ENCODE measurements around the gene MFSD2A.
"Not testable (repeated sequence)": the region's sequence is repeated elsewhere in the genome, so short reads cannot be mapped to it uniquely, and the experiment has no call there.

Gene MFSD2A

GRCh38 chr1:39969048-39969447 is 14.1 kb downstream of the MFSD2A start:
- no peak for DNase-seq (ENCODE audit: low read depth, low spot score)

GRCh38 chr1:39969531-39970270 is 14.8 kb downstream of the MFSD2A start:
- DNase-seq (ENCODE audit: low read depth, low spot score), result no peak

GRCh38 chr1:39970274-39970673 is 15.3 kb downstream of the MFSD2A start:
- DNase-seq (ENCODE audit: low read depth, low spot score), result no peak

GRCh38 chr1:39971138-39971537 is 16.2 kb downstream of the MFSD2A start:
- no peak for DNase-seq (ENCODE audit: low read depth, low spot score)

GRCh38 chr1:39973503-39974135 is 18.7 kb downstream of the MFSD2A start:
- peak; percentile 82 for DNase-seq (ENCODE audit: low read depth, low spot score)

- DNase-seq (ENCODE audit: low read depth, low spot score), result peak; percentile 63
These were observed 21.8 kb downstream of the MFSD2A start for GRCh38 chr1:39976732-39977131.

- DNase-seq (ENCODE audit: low read depth, low spot score), result no peak
These were observed 22.3 kb downstream of the MFSD2A start for GRCh38 chr1:39977202-39977601.

GRCh38 chr1:39979654-39980053 is 24.7 kb downstream of the MFSD2A start:
- DNase-seq (ENCODE audit: low read depth, low spot score), result peak; percentile 20

GRCh38 chr1:39980555-39981313 is 25.8 kb downstream of the MFSD2A start:
- peak; percentile 94 for DNase-seq (ENCODE audit: low read depth, low spot score)

GRCh38 chr1:39981385-39981784 is 26.4 kb downstream of the MFSD2A start:
- DNase-seq (ENCODE audit: low read depth, low spot score), result no peak

GRCh38 chr1:39981945-39982344 is 27.0 kb downstream of the MFSD2A start:
- peak; percentile 69 for DNase-seq (ENCODE audit: low read depth, low spot score)

GRCh38 chr1:39984480-39984879 is 29.5 kb downstream of the MFSD2A start:
- not testable (repeated sequence) for DNase-seq (ENCODE audit: low read depth, low spot score)

GRCh38 chr1:39984951-39985350 is 30.0 kb downstream of the MFSD2A start:
- DNase-seq (ENCODE audit: low read depth, low spot score), result no peak

GRCh38 chr1:39987869-39988268 is 32.9 kb downstream of the MFSD2A start:
- DNase-seq (ENCODE audit: low read depth, low spot score), result no peak

GRCh38 chr1:39988618-39989343 is 33.8 kb downstream of the MFSD2A start:
- DNase-seq (ENCODE audit: low read depth, low spot score), result no peak

GRCh38 chr1:39990428-39990827 is 35.5 kb downstream of the MFSD2A start:
- DNase-seq (ENCODE audit: low read depth, low spot score), result no peak

GRCh38 chr1:39992234-39992633 is 37.3 kb downstream of the MFSD2A start:
- DNase-seq (ENCODE audit: low read depth, low spot score), result no peak

GRCh38 chr1:39992888-39993287 is 37.9 kb downstream of the MFSD2A start:
- no peak for DNase-seq (ENCODE audit: low read depth, low spot score)

GRCh38 chr1:39995973-39996393 is 41.0 kb downstream of the MFSD2A start:
- no peak for DNase-seq (ENCODE audit: low read depth, low spot score)

- DNase-seq (ENCODE audit: low read depth, low spot score), result no peak
These were observed 41.6 kb downstream of the MFSD2A start for GRCh38 chr1:39996396-39997004.

- DNase-seq (ENCODE audit: low read depth, low spot score), result no peak
These were observed 46.5 kb downstream of the MFSD2A start for GRCh38 chr1:40001456-40001855.
